CD4-positive, alpha-beta T cell (primary cell): ENCODE results near the gene SPDYE5. TPM values are rescaled to one million over a fixed set of nuclear protein-coding genes. Genes with fewer than 3 reads are reported as not detected.

Experiments used
- ATAC-seq: fragments of 200-7000 bp; cut with Tn5 transposase; one replicate; pipeline ENCODE4 v1.10.0; 2022; ENCODE audit warnings: mild to moderate bottlenecking; ENCODE audit not compliant: poor library complexity
- CTCF ChIA-PET: fragments of 350-600 bp; sonication (Branson Sonifier 250); formaldehyde crosslinking; loops from one replicate; lab custom pipeline; 2021; ENCODE audit warnings: antibody characterized with exemption, inconsistent platforms; lab: Charles Lee
- POLR2A ChIA-PET: fragments of 350-600 bp; sonication (Branson Sonifier 250); formaldehyde crosslinking; loops from one replicate; lab custom pipeline; 2021; ENCODE audit warnings: antibody characterized with exemption, inconsistent platforms; lab: Charles Lee
- DNase-seq, 14 experiments: peaks; one replicate each; pipeline ENCODE4 v3.0.0-alpha.2; 2013 to 2020; ENCODE audit warnings: mixed read lengths in 2 of 14
- H3K27ac ChIP-seq, 2 donors: one replicate each; pipeline versions ENCODE4 v1.5.1 to v1.7.0; 2013; ENCODE audit warnings: low read length in 2 of 2, low read depth in 1 of 2, mild to moderate bottlenecking in 1 of 2
- H3K27me3 ChIP-seq, 2 experiments: 1 replicate in 1 of 2; 2 replicates in 1 of 2; pipeline versions ENCODE4 v1.6.1 to v1.7.0; 2013; ENCODE audit warnings: low read length in 2 of 2, control low read depth in 1 of 2, mild to moderate bottlenecking in 1 of 2, moderate library complexity in 1 of 2; ENCODE audit not compliant: insufficient read depth in 2 of 2, control insufficient read depth in 1 of 2
- H3K36me3 ChIP-seq: one replicate; pipeline ENCODE4 v1.6.1; 2013; ENCODE audit warnings: low read length, control low read depth; ENCODE audit not compliant: insufficient read depth
- H3K4me1 ChIP-seq: one replicate; pipeline ENCODE4 v1.6.1; 2013; ENCODE audit warnings: low read length, control low read depth; ENCODE audit not compliant: insufficient read depth
- H3K4me3 ChIP-seq: one replicate; pipeline ENCODE4 v1.5.1; 2013; ENCODE audit warnings: mild to moderate bottlenecking, low read length, moderate library complexity
- H3K9me3 ChIP-seq, 2 experiments: 1 replicate in 1 of 2; 2 replicates in 1 of 2; pipeline versions ENCODE4 v1.6.1 to v1.7.0; 2013; ENCODE audit warnings: low read length in 2 of 2, mild to moderate bottlenecking in 2 of 2, control low read depth in 1 of 2, moderate library complexity in 1 of 2; ENCODE audit not compliant: control insufficient read depth in 1 of 2, insufficient read depth in 1 of 2
- H3K27ac Mint-ChIP-seq: one replicate; pipeline ENCODE4 v1.8.0; 2020; ENCODE audit warnings: mixed read lengths
- H3K27me3 Mint-ChIP-seq: one replicate; pipeline ENCODE4 v1.8.0; 2021; ENCODE audit warnings: mixed read lengths
- H3K36me3 Mint-ChIP-seq: one replicate; pipeline ENCODE4 v1.8.0; 2021; ENCODE audit warnings: low read depth, mixed read lengths
- H3K4me1 Mint-ChIP-seq: one replicate; pipeline ENCODE4 v1.8.0; 2021; ENCODE audit warnings: low read depth, mixed read lengths
- H3K4me3 Mint-ChIP-seq: one replicate; pipeline ENCODE4 v1.8.0; 2020; ENCODE audit warnings: mild to moderate bottlenecking, mixed read lengths
- H3K9me3 Mint-ChIP-seq: one replicate; pipeline ENCODE4 v1.8.0; 2020; ENCODE audit warnings: mixed read lengths
- CTCF ChIP-seq: fragments of 200-600 bp; IDR thresholded peaks from one replicate; pipeline ENCODE4 v1.8.0; 2022; ENCODE audit warnings: antibody characterized with exemption, mild to moderate bottlenecking
- intact Hi-C, 2 experiments: fragments of 100-400 bp; cut with DNase I in 1 of 2; cut with micrococcal nuclease in 1 of 2; formaldehyde crosslinking; loops; one replicate each; pipeline versions ENCODE4 v1.15.1 to v1.9.0; 2023 to 2025; cut with DNase I, micrococcal nuclease
- total RNA-seq, 174 experiments: library from RNA in 2 of 174; stranded (reverse) in 2 of 174; gene quantifications; one replicate each; pipeline ENCODE4 v1.2.3 and lab custom pipeline; 2021 to 2026

Gene SPDYE5
- total RNA-seq, 2 experiments from 2014 or later = 0.20 TPM; not detected in 1

DNA sequence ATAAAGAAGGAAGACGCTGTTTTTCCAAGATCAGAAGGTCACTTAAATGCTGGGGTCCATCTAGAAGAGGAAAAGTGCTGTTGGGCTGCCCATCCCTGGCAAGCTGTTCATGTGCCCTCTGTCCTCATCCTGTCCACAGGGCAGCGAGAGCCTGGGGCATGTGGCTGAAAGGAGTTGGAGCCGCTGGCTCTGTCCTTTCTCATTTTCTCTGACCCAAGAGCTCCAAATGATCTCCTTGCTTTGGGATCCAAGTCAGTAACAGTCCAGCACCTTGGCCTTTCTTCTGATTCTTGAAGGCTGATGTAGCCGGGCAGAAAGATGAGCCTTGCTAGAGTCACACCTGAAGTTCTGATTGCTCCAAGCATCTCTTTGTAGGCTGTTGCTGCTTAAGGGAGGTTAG is 44.4 kb downstream of the SPDYE5 start:
- intact Hi-C loops = no loop called here
- no peaks in the 10 kb centered on the region for H3K4me1 Mint-ChIP-seq
- no peak for ATAC-seq
- no peaks in the 10 kb centered on the region for H3K4me1 ChIP-seq
- H3K36me3 Mint-ChIP-seq = no peaks in the 10 kb centered on the region
- TF ChIP-seq CTCF = no peak
- no peak overlapping the region for H3K4me3 Mint-ChIP-seq
- no peaks in the 10 kb centered on the region for H3K27me3 ChIP-seq
- no peaks in the 10 kb centered on the region for H3K9me3 Mint-ChIP-seq
- H3K9me3 ChIP-seq = no peaks in the 10 kb centered on the region
- no peak overlapping the region for H3K27ac ChIP-seq
- no peak for DNase-seq
- H3K36me3 ChIP-seq = peaks cover 11% of the 10 kb centered on the region
- no peak overlapping the region for H3K27ac Mint-ChIP-seq
- no peak overlapping the region for H3K4me3 ChIP-seq
- ChIA-PET POLR2A (no interaction called here), CTCF (no interaction called here)
- no peaks in the 10 kb centered on the region for H3K27me3 Mint-ChIP-seq

DNA sequence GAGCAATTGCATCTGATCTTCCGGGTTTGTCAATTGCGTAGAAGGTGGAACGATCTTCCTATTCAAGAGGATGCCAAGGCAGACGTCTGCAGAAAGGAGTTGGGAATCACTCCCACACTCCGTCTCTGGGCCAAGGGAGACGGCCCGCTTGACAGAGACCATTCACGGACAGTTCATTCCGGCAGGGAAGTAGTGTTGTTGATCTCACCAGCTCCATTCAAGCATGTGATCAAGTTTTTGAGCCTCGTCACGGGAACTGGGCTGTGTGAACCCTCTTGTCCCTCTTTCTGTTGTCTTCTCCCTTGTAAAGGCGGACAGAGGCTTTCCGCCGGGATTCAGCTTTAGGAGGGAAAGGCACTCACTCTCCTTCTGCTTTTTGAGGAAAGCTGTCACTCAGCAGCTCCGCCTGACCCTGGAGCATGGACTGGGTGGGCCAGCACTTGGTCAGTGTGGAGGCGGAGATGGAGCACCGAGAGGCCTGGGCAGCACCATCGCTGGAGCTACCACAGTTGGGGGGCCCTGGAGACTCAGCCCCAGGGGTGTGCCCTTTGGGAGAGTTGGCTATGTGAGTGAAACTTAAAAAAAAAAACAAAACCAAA is 44.9 kb downstream of the SPDYE5 start:
- DNase-seq (no peak), ATAC-seq (no peak)
- no peak for TF ChIP-seq CTCF
- Mint-ChIP-seq H3K27ac (no peak overlapping the region), H3K4me1 (no peaks in the 10 kb centered on the region), H3K36me3 (no peaks in the 10 kb centered on the region), H3K27me3 (no peaks in the 10 kb centered on the region), H3K9me3 (no peaks in the 10 kb centered on the region), H3K4me3 (no peak overlapping the region)
- H3K27me3 ChIP-seq = no peaks in the 10 kb centered on the region
- no peak overlapping the region for H3K4me3 ChIP-seq
- ChIA-PET CTCF (no interaction called here), POLR2A (no interaction called here)
- H3K9me3 ChIP-seq = no peaks in the 10 kb centered on the region
- H3K36me3 ChIP-seq = peaks cover 11% of the 10 kb centered on the region
- no peak overlapping the region for H3K27ac ChIP-seq
- intact Hi-C loops = no loop called here
- H3K4me1 ChIP-seq = no peaks in the 10 kb centered on the region

GRCh38 chr7:75537731-75538130 is 45.6 kb downstream of the SPDYE5 start:
- Histone ChIP-seq H3K4me3 (no peak overlapping the region), H3K9me3 (no peaks in the 10 kb centered on the region), H3K36me3 (peaks cover 11% of the 10 kb centered on the region), H3K4me1 (no peaks in the 10 kb centered on the region), H3K27ac (no peak overlapping the region), H3K27me3 (no peaks in the 10 kb centered on the region)
- ChIA-PET CTCF (no interaction called here), POLR2A (no interaction called here)
- TF ChIP-seq CTCF = no peak
- ATAC-seq (no peak), DNase-seq (no peak)
- Mint-ChIP-seq H3K36me3 (no peaks in the 10 kb centered on the region), H3K27ac (no peak overlapping the region), H3K9me3 (no peaks in the 10 kb centered on the region), H3K4me3 (no peak overlapping the region), H3K4me1 (no peaks in the 10 kb centered on the region), H3K27me3 (no peaks in the 10 kb centered on the region)
- intact Hi-C loops = no loop called here
